Liver (tissue), 3 donors: ENCODE results near the gene OR4E2.

Experiments
- FOXA2 ChIP-seq: IDR thresholded peaks from 2 replicates; pipeline ENCODE4 v1.6.1; 2016; ENCODE audit warnings: antibody characterized with exemption
- HNF4G ChIP-seq: IDR thresholded peaks from 2 replicates; pipeline ENCODE4 v1.6.1; 2016; ENCODE audit warnings: antibody characterized with exemption
- JUND ChIP-seq, 2 donors: IDR thresholded peaks; 2 replicates each; pipeline ENCODE4 v1.6.1; 2016; ENCODE audit warnings: antibody characterized with exemption in 2 of 2
- RAD21 ChIP-seq, 2 donors: IDR thresholded peaks; 2 replicates each; pipeline ENCODE4 v1.6.1; 2016; ENCODE audit warnings: antibody characterized with exemption in 2 of 2, mild to moderate bottlenecking in 2 of 2
- SP1 ChIP-seq: IDR thresholded peaks from 2 replicates; pipeline ENCODE4 v1.6.1; 2018; ENCODE audit warnings: antibody characterized with exemption, mild to moderate bottlenecking
- TF ChIP-seq, protein P1 (sequence below): fragments of 150-350 bp; IDR thresholded peaks from 2 replicates; pipeline ENCODE4 v1.5.1; 2017; ENCODE audit warnings: improper control_type of control experiment, low read depth, low read length; ENCODE audit not compliant: missing input control
- TF ChIP-seq, protein P2 (sequence below): IDR thresholded peaks from 2 replicates; pipeline ENCODE4 v1.6.1; 2016; ENCODE audit warnings: antibody characterized with exemption
- TF ChIP-seq, protein P3 (sequence below): IDR thresholded peaks from 2 replicates; pipeline ENCODE4 v1.6.1; 2016; ENCODE audit warnings: antibody characterized with exemption, mild to moderate bottlenecking
- TF ChIP-seq, protein P4 (sequence below): IDR thresholded peaks from 2 replicates; pipeline ENCODE4 v1.6.1; 2016; ENCODE audit warnings: antibody characterized with exemption
- TF ChIP-seq, protein P5 (sequence below): IDR thresholded peaks from 2 replicates; pipeline ENCODE4 v1.6.1; 2016; ENCODE audit warnings: antibody characterized with exemption
- donor health status: healthy.
- donor health status: healthy.

DNA sequence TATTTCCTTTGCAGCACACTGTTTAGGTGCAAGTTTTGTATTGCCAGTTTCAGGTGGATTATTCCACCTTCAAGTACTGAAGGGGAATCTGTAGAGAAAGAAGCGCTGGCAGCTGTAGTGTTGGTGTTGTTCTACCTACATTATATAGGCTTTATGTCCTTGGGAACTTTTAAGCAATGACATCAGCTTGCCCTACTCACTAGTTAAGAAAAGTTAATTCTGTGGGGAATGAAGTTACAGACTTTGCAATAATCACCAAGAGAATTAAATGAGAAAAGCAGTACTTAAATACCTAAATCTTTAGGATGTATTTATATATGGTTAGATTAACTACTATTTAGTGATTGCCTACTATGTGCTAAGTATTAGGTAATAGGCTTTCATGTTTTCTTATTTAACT, 20.1 kb downstream of the OR4E2 start, which contains the start of gene OR4E1:
- TF ChIP-seq JUND (IDR thresholded peaks at IDR 0.05) (no peak), HNF4G (no peak), RAD21 (IDR thresholded peaks at IDR 0.05) (no peak), SP1 (no peak), FOXA2 (no peak)
- TF ChIP-seq, protein P1, sequence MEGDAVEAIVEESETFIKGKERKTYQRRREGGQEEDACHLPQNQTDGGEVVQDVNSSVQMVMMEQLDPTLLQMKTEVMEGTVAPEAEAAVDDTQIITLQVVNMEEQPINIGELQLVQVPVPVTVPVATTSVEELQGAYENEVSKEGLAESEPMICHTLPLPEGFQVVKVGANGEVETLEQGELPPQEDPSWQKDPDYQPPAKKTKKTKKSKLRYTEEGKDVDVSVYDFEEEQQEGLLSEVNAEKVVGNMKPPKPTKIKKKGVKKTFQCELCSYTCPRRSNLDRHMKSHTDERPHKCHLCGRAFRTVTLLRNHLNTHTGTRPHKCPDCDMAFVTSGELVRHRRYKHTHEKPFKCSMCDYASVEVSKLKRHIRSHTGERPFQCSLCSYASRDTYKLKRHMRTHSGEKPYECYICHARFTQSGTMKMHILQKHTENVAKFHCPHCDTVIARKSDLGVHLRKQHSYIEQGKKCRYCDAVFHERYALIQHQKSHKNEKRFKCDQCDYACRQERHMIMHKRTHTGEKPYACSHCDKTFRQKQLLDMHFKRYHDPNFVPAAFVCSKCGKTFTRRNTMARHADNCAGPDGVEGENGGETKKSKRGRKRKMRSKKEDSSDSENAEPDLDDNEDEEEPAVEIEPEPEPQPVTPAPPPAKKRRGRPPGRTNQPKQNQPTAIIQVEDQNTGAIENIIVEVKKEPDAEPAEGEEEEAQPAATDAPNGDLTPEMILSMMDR: no peak
- TF ChIP-seq, protein P2, sequence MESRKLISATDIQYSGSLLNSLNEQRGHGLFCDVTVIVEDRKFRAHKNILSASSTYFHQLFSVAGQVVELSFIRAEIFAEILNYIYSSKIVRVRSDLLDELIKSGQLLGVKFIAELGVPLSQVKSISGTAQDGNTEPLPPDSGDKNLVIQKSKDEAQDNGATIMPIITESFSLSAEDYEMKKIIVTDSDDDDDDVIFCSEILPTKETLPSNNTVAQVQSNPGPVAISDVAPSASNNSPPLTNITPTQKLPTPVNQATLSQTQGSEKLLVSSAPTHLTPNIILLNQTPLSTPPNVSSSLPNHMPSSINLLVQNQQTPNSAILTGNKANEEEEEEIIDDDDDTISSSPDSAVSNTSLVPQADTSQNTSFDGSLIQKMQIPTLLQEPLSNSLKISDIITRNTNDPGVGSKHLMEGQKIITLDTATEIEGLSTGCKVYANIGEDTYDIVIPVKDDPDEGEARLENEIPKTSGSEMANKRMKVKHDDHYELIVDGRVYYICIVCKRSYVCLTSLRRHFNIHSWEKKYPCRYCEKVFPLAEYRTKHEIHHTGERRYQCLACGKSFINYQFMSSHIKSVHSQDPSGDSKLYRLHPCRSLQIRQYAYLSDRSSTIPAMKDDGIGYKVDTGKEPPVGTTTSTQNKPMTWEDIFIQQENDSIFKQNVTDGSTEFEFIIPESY: no peak
- TF ChIP-seq, protein P3, sequence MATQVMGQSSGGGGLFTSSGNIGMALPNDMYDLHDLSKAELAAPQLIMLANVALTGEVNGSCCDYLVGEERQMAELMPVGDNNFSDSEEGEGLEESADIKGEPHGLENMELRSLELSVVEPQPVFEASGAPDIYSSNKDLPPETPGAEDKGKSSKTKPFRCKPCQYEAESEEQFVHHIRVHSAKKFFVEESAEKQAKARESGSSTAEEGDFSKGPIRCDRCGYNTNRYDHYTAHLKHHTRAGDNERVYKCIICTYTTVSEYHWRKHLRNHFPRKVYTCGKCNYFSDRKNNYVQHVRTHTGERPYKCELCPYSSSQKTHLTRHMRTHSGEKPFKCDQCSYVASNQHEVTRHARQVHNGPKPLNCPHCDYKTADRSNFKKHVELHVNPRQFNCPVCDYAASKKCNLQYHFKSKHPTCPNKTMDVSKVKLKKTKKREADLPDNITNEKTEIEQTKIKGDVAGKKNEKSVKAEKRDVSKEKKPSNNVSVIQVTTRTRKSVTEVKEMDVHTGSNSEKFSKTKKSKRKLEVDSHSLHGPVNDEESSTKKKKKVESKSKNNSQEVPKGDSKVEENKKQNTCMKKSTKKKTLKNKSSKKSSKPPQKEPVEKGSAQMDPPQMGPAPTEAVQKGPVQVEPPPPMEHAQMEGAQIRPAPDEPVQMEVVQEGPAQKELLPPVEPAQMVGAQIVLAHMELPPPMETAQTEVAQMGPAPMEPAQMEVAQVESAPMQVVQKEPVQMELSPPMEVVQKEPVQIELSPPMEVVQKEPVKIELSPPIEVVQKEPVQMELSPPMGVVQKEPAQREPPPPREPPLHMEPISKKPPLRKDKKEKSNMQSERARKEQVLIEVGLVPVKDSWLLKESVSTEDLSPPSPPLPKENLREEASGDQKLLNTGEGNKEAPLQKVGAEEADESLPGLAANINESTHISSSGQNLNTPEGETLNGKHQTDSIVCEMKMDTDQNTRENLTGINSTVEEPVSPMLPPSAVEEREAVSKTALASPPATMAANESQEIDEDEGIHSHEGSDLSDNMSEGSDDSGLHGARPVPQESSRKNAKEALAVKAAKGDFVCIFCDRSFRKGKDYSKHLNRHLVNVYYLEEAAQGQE: no peak
- TF ChIP-seq, protein P4, sequence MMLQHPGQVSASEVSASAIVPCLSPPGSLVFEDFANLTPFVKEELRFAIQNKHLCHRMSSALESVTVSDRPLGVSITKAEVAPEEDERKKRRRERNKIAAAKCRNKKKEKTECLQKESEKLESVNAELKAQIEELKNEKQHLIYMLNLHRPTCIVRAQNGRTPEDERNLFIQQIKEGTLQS: no peak
- TF ChIP-seq, protein P5, sequence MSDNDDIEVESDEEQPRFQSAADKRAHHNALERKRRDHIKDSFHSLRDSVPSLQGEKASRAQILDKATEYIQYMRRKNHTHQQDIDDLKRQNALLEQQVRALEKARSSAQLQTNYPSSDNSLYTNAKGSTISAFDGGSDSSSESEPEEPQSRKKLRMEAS: no peak
